Epidermal melanocyte (primary cell): ENCODE data around the gene CYP24A1.
A peak's percentile ranks its signal among the peaks of the same experiment; 100 is the strongest.

Experiments used
- DNase-seq: peaks from one replicate; pipeline ENCODE4 v3.0.0; 2011; ENCODE audit warnings: low spot score; ENCODE audit not compliant: insufficient read length

The CYP24A1 gene

DNA sequence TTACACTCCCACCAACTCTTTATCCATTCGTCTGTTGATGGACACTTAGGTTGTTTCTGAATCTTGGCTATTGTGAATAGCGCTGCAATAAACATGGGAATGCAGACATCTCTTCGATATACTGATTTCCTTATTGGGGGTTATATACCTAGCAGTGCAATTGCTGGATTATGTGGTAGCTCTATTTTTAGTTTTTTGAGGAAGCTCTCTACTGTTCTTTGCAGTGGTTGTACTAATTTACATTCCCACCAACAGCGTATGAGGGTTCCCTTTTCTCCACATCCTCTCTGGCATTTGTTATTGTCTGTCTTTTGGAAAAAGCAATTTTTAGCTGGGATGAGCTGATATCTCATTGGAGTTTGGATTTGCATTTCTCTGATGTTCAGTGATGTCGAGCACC lies 29.5 kb upstream of the CYP24A1 start:
- DNase-seq = no peak

DNA sequence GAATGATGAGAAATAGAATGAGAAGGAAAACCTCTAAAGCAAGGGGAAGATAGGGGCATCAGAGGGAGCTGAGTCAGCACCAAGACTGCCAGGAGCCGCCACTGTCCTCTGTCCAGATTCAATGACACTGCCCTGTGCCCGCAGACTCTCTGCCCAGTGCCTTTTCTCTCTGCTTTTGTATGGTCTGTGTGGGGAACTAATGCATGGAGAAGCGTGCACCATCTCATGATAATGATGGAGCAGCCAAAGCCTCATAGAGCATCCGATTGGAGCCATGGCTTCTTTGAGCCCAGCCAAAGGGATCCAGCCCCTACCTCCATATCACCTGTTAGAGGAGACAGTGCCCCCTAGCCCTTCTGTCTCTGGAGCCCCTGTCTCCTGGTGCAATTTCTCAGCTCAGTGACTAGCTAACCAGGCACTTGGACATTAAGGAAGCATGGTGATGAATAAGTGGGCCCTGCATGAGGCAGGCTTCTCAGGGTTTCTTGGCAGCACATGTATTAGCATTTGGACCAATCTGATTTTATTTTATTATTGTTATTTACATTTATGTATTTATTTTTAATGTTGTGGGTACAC lies 27.6 kb upstream of the CYP24A1 start:
- no peak for DNase-seq

DNA sequence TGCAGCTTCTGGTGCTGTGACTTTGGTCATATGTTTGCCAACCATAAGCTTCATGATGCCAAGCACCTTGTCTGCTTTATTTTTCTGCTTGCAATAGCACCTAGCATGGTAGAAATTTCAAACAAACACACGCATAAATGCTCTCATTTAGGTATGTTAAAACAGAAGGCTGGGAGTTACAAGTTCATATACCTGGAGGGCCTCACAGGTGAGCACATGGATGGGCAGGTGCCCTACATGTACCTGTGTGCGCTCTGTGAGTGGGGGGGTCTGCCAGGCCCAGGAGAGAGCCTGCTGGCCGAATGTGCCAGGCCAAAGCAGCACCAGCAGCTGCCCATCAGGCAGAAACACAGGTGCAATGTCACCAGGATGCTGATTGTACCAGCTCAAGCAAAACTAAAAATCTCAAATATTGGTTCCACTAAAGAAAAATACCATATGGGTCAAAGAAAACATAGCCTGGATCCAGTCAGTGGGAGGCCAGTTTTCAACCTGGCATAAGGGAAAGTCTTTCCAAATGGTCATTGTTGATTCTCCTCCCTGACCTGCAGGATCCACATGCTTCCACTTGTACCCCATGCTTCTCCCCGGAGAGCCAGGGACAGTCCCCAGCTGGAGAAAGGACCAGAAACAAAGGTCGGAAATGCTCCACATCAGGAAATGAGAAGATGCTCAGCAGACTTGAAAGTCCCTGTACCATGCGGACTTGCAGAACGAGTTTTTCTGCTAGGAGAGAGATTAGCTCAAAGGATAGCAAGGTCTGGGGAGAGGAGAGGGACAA lies 26.9 kb upstream of the CYP24A1 start:
- no peak for DNase-seq

DNA sequence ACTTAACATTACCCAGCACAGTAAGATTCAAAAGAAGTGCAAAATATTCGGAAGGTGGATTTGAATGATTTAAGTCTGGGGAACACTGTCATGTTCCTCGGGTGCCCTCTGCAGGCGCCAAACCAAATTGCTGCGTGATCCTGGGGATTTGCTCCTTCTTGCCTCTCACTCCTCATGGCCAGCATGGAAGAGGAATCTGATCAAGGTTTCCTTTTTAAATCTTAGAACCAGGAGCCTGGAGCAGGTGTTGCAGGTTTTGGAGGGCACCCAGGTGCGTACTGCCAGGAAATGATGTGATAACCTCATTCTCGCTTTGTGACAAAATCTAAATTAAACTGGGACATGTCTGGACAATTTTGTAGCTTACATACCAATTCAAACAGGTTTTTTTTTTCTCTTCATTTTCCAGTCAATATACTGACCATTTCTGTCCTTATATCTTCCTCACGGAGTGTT lies 26.0 kb upstream of the CYP24A1 start:
- peak; percentile 38 for DNase-seq

DNA sequence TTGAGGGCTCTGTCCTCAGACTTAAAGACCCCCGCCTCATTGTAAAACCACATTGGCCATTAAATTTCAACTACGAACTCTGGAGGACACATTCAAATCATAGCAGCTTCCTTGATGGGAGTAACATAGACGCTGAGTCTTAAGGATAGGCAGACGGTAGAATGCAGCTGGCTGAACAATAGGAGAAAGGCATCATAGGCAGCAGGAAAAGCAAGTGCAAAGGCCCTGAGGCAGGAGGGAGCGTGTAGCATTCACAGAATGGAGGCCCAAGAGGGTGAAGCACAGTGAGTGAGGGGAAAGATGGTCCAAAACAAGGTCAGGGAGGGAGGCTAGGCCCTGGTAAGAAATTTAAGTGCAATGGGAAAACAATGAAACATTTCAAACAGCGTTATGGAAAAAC lies 25.5 kb upstream of the CYP24A1 start:
- no peak for DNase-seq

DNA sequence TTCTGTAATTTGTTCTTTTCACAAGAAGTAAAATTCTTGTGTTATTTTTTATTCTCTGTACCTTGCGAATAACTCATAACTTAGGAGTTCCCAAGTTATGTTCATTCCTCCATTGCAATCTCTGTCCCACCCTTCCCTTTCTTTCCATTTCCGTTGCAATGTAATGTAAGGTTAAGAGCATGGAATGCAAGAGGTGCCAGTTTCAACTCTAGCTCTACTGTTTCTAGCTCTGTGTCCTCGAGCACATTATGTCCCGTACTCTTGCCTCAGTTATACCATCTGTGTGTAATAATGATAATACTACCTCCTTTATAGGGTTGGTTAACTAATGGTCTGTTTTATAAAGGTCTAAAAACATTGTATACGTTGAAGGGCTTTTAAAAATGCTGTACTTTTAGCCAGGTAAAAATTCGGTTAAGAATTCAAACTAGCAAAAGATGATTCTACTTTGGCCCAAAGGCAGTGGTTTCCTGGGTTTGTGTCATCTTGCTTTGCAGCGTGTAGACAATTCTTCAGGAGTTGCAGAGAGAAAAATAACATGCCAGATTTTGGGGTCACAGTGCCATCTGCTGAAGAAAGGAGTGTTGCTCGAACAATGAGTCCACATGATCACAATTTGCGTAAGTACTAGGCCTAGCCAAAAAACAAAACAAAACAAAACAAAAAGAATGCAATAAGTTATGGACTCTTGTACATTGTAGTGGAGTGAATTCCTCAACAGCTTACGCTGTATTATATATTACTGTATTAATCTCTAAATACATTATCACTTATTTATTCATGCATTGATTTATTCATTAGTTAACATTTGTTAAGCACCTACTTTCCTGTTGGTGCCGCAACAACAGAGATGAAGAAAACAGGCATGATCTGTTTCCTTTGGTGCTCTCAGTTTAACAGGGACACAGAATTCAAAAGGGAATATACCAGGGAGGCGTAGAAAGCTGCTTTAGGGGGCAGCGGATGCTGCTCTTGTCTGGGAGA lies 24.1 kb upstream of the CYP24A1 start:
- no peak for DNase-seq

DNA sequence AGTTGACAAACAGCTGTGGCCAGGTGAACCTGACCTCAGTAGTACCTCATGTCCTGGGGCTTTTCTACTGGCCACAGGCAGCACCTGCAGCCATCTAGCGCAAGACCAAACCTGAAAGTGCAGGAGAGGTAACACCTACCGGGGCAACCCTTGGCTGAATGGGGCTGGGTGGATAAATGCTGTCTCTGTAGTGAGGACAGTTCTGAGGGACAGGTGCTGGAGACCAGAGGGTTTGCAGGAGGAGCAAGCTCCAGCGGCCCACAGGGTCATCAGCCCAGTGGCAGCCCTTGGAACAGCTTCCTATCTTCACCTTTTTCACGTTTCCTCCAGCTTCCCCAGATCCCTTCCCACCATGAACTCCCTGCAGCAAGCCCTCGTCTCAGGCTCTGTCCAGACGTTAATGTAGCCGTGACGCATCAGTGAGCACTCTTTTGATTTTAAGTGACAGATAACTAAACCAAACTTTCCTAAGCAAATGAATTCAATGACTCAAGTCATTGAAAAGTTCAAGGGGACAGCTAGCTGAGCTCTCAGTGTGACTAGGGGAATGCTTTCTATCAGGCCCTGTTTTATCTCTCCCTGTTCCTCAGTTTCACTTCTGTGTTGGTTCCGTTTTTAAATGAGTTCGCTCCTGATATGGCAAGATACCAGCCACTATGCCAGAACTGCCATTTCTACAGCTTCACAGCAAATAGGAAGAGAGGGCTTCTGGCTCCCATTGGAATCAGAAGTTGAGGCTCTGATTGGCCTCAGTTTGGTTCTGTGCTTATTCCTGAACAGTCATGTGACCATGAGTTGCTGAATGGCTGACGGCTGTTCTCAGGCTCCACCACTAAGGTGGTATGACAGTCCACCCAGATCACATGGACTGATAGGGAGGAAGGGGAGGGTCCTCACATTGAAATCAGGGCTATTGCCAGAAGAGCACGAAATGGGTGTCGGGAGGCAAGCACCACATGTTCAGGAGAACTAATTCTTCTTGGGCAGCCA lies 22.0 kb upstream of the CYP24A1 start:
- no peak for DNase-seq

DNA sequence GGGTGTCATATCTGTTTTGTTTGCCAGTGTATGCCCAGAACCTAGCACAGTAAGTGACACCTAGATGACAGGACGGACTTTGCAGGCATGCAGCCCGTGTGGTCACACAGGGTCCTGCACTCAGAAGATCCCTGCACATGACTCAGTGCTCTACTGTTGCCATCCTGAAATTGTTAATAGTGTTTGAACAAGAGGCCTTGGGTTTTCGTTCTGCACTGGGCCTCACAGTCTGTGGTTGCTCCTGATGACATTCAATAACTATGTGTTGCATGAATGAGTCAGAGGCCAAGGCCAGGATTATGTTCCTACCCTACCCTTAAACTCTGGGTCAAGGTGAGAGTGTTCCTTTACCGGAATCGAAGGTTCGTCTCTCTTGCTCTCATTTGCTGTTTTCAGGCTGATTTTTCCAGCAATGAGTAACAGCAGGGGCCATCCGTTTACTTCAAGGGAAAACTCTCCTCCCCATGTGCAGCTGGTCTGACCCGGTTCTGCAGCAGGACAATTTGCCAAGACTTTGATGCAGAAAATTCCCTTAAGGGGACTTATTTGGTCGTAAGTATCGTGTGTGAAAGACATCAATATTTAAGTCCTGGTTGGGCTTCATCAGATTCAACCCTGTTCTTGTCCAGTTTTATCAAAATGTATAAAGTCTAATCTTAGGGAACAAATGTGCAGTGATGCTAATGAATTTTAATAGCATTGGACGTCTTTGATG lies 21.1 kb upstream of the CYP24A1 start:
- no peak for DNase-seq

DNA sequence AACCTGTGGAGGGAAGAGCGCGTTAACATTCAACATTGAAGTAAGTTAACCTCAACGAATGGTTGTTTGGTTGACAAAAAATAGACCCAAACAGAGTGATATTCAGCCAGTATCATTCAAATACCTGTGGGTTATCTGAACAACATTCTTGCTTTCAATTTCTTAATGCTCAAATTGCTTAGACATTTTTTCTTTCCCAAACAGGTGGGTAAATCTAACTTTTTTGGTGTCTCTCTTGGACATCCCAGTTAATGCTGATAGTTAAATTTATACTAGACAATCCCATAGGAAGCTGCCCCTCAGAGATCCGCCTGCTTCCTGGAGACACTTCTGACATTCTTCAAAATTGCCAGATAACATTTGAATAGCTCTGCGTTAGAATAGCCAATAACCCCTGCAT lies 20.0 kb upstream of the CYP24A1 start:
- DNase-seq = no peak

DNA sequence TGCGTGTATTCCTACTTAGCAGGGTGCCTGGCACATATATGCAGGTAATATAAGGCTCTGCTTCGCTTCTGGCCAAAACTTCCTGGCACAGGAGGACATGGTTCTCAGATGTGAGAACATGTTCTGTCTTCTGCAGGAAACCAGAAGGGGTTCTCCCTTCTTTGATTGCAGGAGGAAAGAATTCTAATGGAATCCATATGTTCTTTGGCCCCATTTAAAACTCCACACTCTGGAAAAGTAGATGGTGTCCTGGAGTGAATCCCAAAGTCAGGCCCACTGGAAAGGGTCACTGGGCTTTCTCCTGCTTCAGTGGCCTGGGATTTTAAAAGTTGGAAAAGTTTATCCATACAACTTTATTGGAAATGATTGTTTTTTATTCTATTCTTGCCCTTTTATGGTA lies 16.4 kb upstream of the CYP24A1 start:
- DNase-seq = no peak

DNA sequence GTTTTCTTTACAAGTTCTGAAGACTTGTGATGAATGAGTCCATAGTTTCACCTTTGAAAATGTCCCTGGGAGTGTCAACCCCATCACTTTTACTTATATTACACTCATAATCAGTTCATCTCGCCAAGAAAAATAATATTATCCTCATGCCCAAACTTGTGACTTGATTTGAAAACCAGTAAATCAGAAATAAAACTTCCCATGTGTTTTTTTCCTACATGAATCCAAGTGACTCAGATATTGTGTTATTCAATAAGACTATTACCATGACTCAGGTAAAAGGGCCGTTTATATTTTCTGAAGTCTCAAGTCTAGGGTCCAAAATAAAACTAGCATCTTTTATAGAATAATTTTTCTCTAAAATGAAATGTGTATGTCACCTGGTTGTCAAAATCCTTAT lies 15.8 kb upstream of the CYP24A1 start:
- no peak for DNase-seq

DNA sequence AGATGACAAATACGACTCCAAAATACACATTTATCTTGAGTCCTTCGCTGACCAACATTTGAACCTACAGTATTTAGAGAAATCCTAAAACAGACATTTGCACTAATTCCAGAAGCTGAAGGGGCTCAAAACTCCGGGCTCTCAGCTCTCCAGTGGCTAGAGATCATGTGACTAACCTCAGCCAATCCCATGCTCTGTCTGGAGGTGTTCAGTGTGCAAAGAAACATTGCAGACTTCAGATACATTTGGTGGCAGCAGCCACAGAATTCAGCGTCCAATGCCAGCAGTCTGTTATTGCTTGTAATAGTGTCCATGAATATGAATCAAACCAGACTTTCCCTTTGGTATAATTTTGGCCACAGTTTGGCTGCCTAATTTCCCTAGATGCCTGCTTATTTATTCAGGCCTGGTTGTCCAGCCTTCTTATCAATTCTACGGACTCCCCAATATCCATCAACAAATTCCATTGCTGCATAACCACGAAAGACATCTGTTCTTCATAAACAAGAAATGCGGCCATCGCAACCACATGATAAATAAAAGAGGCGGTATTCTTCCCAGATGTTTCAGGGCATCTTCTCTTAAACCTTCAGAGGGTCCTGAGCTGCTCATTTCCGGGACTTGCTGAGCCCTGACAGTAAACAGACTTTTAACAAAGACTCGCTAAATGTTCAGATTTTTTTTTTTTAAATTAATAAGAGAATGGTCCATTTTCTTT lies 14.5 kb upstream of the CYP24A1 start:
- DNase-seq = no peak

DNA sequence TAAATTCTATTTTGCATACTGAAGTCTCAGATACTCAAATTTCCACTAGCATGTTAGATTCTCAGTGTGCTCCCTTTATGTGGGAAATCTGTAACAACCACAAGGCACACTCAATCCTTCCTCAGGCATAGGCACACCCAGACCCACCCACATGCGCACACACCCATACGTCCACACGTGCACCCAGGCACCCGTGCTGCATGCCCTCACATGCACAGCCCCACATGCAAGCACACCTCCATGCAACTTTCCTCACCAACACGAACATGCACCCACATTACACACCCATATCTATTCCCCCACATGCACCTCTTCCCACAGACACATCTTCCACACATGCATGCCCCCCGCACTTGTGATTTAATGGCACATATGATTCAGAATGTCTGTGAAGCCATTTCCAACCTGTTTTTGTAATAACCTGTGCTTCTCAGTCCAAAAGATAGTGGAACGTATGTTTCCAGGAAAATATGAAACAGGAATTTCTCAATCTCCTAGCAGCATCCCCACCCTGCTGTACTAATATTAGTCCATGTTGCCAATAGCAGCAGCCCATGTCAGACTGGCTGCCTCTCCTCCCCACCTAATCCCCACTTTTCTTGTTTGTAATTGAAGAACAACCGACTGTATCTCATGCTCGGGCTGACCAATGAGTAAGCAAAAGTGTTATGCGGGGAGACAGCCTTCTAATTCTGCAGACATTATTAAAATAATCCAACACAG lies 11.3 kb upstream of the CYP24A1 start:
- no peak for DNase-seq

DNA sequence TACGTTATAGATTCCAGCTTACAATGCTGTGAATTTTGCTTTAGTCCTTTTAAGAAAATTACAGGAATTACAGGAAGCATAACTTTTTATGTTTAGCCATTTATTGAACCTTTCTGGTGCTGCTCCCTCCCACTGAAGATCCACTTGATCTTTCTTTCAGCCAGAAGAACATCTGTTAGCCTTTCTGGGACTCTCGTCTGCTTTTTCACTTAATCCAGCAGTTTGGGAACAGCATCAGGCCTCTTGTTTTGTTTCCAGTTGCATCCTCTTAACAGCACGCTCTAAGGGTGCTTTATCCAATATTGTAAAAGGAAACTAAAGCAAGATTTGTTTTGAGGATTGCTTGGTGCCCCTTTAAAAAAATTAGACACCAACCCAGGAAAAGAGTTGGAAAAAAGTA lies 10.3 kb upstream of the CYP24A1 start:
- DNase-seq = no peak

DNA sequence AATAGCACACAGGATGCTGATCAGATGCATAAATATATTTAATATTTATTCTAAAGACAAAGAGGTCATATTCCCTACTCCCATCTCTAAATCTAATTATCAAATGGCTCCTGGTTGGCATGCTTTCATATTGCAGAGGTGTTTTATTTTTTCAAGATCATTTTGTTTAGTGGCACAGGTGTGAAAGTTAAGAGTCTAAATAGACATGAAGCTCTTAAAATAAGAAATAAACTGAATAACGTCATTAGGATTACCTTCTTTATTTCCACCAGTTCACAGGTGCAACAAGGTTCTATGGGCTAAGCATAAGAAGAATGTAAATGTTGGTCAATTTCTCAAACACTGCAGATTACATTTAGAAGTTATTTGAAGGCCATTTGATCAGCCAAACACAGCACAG lies 7.1 kb upstream of the CYP24A1 start:
- no peak for DNase-seq

DNA sequence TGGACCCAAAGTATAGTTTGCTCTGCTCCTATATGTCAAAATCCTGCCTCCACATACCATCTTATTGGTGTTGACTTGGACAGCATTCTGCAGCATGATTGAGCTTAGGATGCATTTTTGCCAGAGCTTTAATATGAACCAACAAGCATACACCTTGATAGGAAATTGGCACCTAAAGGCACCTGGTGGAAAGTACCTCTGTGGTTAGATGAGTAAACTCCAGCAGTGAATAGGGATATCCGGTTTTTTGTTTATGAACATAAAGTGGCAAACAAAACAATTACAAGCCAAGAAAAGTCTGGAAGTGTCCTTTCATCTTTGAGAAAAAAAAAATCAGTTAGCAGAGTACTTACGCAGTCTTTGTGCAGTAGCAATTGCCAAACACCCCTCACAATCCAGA lies 6.2 kb upstream of the CYP24A1 start:
- DNase-seq = no peak

DNA sequence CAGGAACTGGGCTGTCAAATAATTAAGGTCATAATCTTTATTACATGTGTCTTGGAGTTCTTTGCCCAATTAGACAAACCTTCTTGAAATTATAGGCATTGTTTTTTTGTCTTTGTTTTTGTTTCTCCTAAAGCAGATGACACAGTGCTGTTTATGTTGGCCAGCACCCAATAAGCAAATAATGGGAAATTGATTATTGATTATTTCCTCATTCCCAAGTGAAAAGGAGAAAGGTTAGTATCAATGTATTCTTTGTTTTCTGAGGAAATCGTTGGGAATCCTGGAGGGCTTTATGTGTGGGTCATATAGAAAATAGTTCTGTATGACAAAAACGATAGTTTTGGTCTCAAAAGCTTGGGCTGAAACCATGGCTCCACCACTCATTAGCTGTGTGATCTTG lies 4.5 kb upstream of the CYP24A1 start:
- no peak for DNase-seq

DNA sequence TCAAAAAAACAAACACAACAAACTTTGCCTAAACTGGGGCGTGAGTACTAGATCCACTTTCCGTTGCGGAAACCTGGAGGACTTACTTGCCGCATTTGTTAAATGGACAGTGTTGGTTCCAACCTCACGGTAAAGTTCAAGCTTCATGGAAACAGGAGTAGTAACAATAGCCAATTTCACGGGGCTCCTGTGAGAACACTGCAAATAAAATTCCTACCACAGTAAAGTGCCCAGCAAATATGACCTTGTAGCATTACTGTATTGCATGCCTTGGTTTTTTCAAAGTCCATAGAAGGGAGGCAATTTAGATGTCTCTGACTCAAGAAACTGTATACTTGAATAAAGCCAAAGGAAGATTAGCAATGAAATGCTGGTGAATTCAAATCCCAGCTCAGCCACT lies 3.6 kb upstream of the CYP24A1 start:
- DNase-seq = no peak

DNA sequence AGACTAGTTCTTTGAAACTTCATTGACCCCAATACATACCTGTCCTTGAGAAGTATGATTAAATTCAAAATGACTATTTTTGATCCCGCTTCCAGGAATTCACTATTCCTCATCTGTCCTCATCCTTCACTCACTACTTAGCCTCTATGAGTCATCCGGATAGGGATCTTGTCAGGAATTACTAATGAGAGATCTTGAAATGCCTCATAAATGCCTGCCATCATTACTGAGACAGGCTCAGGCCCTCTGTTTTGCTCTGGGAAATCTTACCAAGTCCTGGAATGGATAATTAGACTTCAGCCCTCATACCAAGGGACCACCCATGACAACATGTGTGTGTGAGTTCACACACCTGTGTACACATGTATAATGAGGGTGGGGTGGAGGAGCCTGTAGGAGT lies 2.8 kb upstream of the CYP24A1 start:
- DNase-seq = no peak
